CD8-positive, alpha-beta memory T cell (primary cell): ENCODE results near the gene RIOK1. TPM values are rescaled to one million over a fixed set of nuclear protein-coding genes. Genes with fewer than 3 reads are reported as not detected.
"Not testable (repeated sequence)": the region's sequence is repeated elsewhere in the genome, so short reads cannot be mapped to it uniquely, and the experiment has no call there.

Experiments
- CTCF ChIA-PET: fragments of 350-600 bp; sonication (Branson Sonifier 250); formaldehyde crosslinking; loops from one replicate; lab custom pipeline; 2021; ENCODE audit warnings: antibody characterized with exemption; lab: Charles Lee
- POLR2A ChIA-PET: fragments of 350-600 bp; sonication (Branson Sonifier 250); formaldehyde crosslinking; loops from one replicate; lab custom pipeline; 2021; ENCODE audit warnings: antibody characterized with exemption; lab: Charles Lee
- DNase-seq, 5 donors: peaks; one replicate each; pipeline versions ENCODE4 v3.0.0 to v3.0.0-alpha.2; 2020 to 2022; ENCODE audit warnings: mixed read lengths in 1 of 5
- H3K27ac ChIP-seq: one replicate; pipeline ENCODE4 v1.7.0; 2013; ENCODE audit warnings: low read depth, mild to moderate bottlenecking, low read length, moderate library complexity
- H3K27me3 ChIP-seq: 2 replicates; pipeline ENCODE4 v1.7.0; 2013; ENCODE audit warnings: low read length, mild to moderate bottlenecking; ENCODE audit not compliant: insufficient read depth, poor library complexity, severe bottlenecking
- H3K36me3 ChIP-seq: 2 replicates; pipeline ENCODE4 v1.7.0; 2013; ENCODE audit warnings: mild to moderate bottlenecking, low read length, moderate library complexity; ENCODE audit not compliant: insufficient read depth
- H3K4me1 ChIP-seq: 2 replicates; pipeline ENCODE4 v1.7.0; 2013; ENCODE audit warnings: mild to moderate bottlenecking, low read length, moderate library complexity; ENCODE audit not compliant: insufficient read depth
- H3K4me3 ChIP-seq: 2 replicates; pipeline ENCODE4 v1.7.0; 2013; ENCODE audit warnings: mild to moderate bottlenecking, low read length
- H3K9me3 ChIP-seq: 2 replicates; pipeline ENCODE4 v1.7.0; 2013; ENCODE audit warnings: mild to moderate bottlenecking, low read length
- H3K27ac Mint-ChIP-seq, 8 donors: one replicate each; pipeline ENCODE4 v1.8.0; 2020 to 2021; ENCODE audit warnings: mixed read lengths in 8 of 8, mild to moderate bottlenecking in 6 of 8, inconsistent platforms in 3 of 8, moderate library complexity in 3 of 8
- H3K27me3 Mint-ChIP-seq, 2 donors: one replicate each; pipeline ENCODE4 v1.8.0; 2020 to 2021; ENCODE audit warnings: mixed read lengths in 2 of 2, mild to moderate bottlenecking in 1 of 2, moderate library complexity in 1 of 2
- H3K36me3 Mint-ChIP-seq, 3 donors: one replicate each; pipeline ENCODE4 v1.8.0; 2020 to 2021; ENCODE audit warnings: mixed read lengths in 3 of 3, inconsistent platforms in 1 of 3, mild to moderate bottlenecking in 1 of 3
- H3K4me1 Mint-ChIP-seq, 3 donors: one replicate each; pipeline ENCODE4 v1.8.0; 2020 to 2021; ENCODE audit warnings: mixed read lengths in 3 of 3, inconsistent platforms in 1 of 3, mild to moderate bottlenecking in 1 of 3
- H3K4me3 Mint-ChIP-seq, 7 donors: one replicate each; pipeline ENCODE4 v1.8.0; 2020 to 2021; ENCODE audit warnings: mixed read lengths in 7 of 7, mild to moderate bottlenecking in 6 of 7, moderate library complexity in 4 of 7, inconsistent platforms in 2 of 7
- H3K9me3 Mint-ChIP-seq, 5 donors: one replicate each; pipeline ENCODE4 v1.8.0; 2020 to 2022; ENCODE audit warnings: mixed read lengths in 5 of 5, mild to moderate bottlenecking in 3 of 5, moderate library complexity in 2 of 5, inconsistent platforms in 1 of 5
- polyA plus RNA-seq: library from polyadenylated mRNA; unstranded; fragments of 300-500 nt; fragmentation: Illumina TruSeq; gene quantifications from one replicate; pipeline ENCODE4 v1.2.3, GENCODE V29; 2021
- total RNA-seq, 2 experiments: library from RNA; stranded (reverse); gene quantifications; one replicate each; pipeline ENCODE4 v1.2.3, GENCODE V29; 2021

RIOK1 gene
- total and polyA plus RNA-seq, 3 experiments from 2014 or later: 23.7 to 63.8 (median 59.4) TPM

DNA sequence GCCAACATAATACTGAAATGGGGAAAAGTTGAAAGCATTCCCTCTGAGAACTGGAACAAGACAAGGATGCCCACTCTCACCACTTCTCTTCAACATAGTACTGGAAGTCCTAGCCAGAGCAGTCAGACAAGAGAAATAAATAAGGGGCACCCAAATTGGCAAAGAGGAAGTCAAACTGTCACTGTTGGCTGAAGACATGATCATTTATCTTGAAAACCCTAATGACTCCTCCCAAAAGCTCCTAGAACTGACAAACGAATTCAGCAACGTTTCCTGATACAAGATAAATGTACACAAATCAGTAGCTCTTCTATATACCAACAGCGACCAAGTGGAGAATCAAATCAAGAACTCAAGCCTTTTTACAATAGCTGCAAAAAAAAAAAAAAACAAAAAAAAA is 37.7 kb upstream of the RIOK1 start:
- H3K4me3 ChIP-seq, CTCF ChIA-PET, DNase-seq, H3K27ac ChIP-seq, POLR2A ChIA-PET, H3K27ac Mint-ChIP-seq, H3K4me1 Mint-ChIP-seq, H3K4me3 Mint-ChIP-seq, H3K36me3 ChIP-seq, H3K4me1 ChIP-seq, H3K36me3 Mint-ChIP-seq, H3K9me3 Mint-ChIP-seq, H3K27me3 ChIP-seq, H3K9me3 ChIP-seq: not testable (repeated sequence)
- peaks cover 12 to 46% of the 10 kb centered on the region in 2 donors for H3K27me3 Mint-ChIP-seq

DNA sequence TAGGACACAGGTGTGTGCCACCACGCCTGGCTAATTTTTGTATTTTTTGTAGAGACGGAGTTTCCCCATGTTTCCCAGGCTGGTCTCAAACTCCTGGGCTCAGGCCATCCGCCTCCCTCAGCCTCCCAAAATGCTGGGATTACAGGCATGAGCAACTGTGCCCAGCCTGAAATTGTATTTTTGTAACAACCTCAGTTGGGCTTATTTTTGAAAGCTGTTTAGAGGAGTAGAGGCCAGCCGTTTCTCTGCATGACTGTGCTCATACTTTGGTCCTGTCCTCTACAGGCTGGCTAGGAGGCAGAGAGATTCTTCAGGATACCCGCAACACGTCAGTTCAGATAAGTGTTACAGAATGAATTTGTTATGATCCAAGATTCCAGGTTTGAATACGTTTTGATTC is 22.2 kb upstream of the RIOK1 start:
- no peak overlapping the region for H3K4me3 ChIP-seq
- no peak overlapping the region for H3K27ac Mint-ChIP-seq
- DNase-seq: no peak
- H3K9me3 Mint-ChIP-seq: no peaks in the 10 kb centered on the region
- peaks cover 8 to 13% of the 10 kb centered on the region in 2 donors for H3K27me3 Mint-ChIP-seq
- no peak overlapping the region for H3K4me3 Mint-ChIP-seq
- no peaks in the 10 kb centered on the region for H3K9me3 ChIP-seq
- CTCF ChIA-PET: no interaction called here
- H3K4me1 ChIP-seq: no peaks in the 10 kb centered on the region
- no peaks in the 10 kb centered on the region for H3K36me3 Mint-ChIP-seq
- no peak overlapping the region for H3K27ac ChIP-seq
- H3K36me3 ChIP-seq: no peaks in the 10 kb centered on the region
- no peaks in the 10 kb centered on the region for H3K27me3 ChIP-seq
- POLR2A ChIA-PET: no interaction called here
- no peaks in the 10 kb centered on the region for H3K4me1 Mint-ChIP-seq

DNA sequence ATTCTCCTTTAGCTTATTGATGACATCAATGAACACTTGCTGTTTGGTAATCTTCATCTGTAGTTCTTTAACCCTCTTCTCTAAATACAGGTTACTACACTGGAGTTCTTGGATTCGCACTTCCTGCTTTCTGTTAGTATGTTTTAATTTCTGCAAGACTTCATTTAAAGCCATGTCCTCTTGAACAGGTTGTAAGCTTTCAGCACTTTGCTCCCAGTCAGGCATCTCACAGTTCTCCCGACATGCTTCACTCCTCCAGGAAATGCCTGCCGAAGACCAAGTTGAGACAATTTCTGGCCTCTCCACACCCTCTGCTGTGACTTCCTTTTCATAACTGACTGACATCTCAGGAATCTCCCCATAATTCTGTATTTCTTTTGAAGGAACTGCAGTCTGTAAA is 15.9 kb upstream of the RIOK1 start:
- Histone ChIP-seq H3K27ac (no peak overlapping the region), H3K9me3 (no peaks in the 10 kb centered on the region), H3K36me3 (no peaks in the 10 kb centered on the region), H3K4me3 (no peak overlapping the region), H3K4me1 (no peaks in the 10 kb centered on the region), H3K27me3 (no peaks in the 10 kb centered on the region)
- Mint-ChIP-seq H3K36me3 (peaks cover 0 to 5% (median 1%) of the 10 kb centered on the region in 3 donors), H3K27ac (no peak overlapping the region), H3K4me1 (no peaks in the 10 kb centered on the region), H3K27me3 (peaks cover 4 to 17% of the 10 kb centered on the region in 2 donors), H3K4me3 (no peak overlapping the region), H3K9me3 (no peaks in the 10 kb centered on the region)
- DNase-seq: no peak
- CTCF ChIA-PET: no interaction called here
- POLR2A ChIA-PET: no interaction called here

DNA sequence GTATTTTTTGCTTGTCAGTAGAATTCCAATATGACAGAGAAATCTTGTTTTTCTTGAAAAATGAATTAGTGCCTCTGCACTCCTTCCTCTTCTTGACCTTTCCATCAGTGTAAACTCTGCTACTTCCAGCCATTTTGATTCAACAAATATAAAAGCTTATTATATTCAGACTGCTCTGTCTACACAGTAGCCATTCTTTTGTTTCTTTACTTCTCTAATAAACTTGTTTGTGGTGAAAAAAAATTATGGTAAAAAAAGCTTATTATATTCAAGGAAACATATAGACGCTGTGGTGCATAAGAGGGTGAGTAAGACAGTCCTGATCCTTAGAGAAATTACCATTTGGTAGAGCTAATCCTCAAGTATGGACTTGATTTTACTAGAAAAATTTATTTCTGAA is 11.6 kb upstream of the RIOK1 start:
- no peak overlapping the region for H3K27ac ChIP-seq
- H3K36me3 ChIP-seq: no peaks in the 10 kb centered on the region
- no peaks in the 10 kb centered on the region for H3K4me1 ChIP-seq
- Mint-ChIP-seq H3K27ac (no peak overlapping the region), H3K4me3 (no peak overlapping the region), H3K27me3 (peaks cover 4 to 12% of the 10 kb centered on the region in 2 donors), H3K4me1 (no peaks in the 10 kb centered on the region), H3K9me3 (no peaks in the 10 kb centered on the region), H3K36me3 (peaks cover 0 to 5% (median 1%) of the 10 kb centered on the region in 3 donors)
- POLR2A ChIA-PET: no interaction called here
- no peaks in the 10 kb centered on the region for H3K27me3 ChIP-seq
- no peaks in the 10 kb centered on the region for H3K9me3 ChIP-seq
- CTCF ChIA-PET: interaction anchor here (1.3 kb wide), 1 partner anchor 9 kb away, joined by 3 read pairs; no protein-coding TSS in a partner anchor
- no peak overlapping the region for H3K4me3 ChIP-seq
- DNase-seq: no peak

DNA sequence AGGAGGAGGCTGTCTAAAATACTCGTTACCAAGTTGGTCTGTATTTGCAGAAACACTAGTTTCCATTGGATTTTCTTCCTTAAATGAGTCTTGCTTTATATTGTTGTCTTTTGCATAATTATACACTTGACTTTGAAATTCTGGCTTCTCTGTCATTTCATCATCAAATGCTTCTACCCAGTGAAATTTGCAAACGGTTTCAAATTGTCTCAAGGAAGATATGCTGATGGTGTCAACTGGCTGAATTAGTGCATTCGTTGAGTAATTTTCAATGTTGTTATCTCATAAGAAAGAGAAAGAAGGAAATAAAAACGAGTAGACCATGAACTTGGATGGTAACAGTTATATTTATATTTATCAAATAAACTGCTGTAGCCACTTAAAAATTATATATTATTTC is 10.9 kb upstream of the RIOK1 start:
- Histone ChIP-seq H3K4me1 (no peaks in the 10 kb centered on the region), H3K27me3 (no peaks in the 10 kb centered on the region), H3K27ac (no peak overlapping the region), H3K4me3 (no peak overlapping the region), H3K36me3 (no peaks in the 10 kb centered on the region), H3K9me3 (no peaks in the 10 kb centered on the region)
- H3K9me3 Mint-ChIP-seq: no peaks in the 10 kb centered on the region
- POLR2A ChIA-PET: no interaction called here
- no peak overlapping the region for H3K4me3 Mint-ChIP-seq
- H3K27me3 Mint-ChIP-seq: peaks cover 4 to 10% of the 10 kb centered on the region in 2 donors
- no peak for DNase-seq
- CTCF ChIA-PET: no interaction called here
- no peaks in the 10 kb centered on the region for H3K4me1 Mint-ChIP-seq
- peaks cover 0 to 5% (median 0%) of the 10 kb centered on the region in 3 donors for H3K36me3 Mint-ChIP-seq
- no peak overlapping the region for H3K27ac Mint-ChIP-seq

DNA sequence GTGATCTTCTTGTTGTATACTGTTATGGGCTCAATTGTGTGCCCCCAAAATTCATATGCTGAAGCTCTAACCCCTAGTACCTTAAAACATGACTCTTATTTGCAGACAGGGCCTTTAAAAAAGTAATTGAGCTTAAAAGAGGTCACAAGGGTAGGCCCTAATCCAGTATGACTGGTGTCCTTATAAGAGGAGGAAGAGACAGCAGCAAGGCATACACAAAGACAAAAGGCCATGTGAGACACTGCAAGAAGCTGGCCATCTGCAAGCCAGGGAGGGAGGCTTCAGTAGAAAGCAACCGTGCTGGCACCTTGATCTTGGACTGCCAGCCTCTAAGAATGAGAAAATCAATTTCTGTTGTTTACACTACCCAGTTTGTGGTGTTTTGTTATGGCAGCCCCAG is 8.5 kb upstream of the RIOK1 start:
- Histone ChIP-seq H3K36me3 (no peaks in the 10 kb centered on the region), H3K4me3 (no peak overlapping the region), H3K4me1 (no peaks in the 10 kb centered on the region), H3K9me3 (no peaks in the 10 kb centered on the region), H3K27me3 (no peaks in the 10 kb centered on the region), H3K27ac (no peak overlapping the region)
- peaks cover 3 to 10% of the 10 kb centered on the region in 2 donors for H3K27me3 Mint-ChIP-seq
- H3K4me1 Mint-ChIP-seq: no peaks in the 10 kb centered on the region
- no peak for DNase-seq
- H3K9me3 Mint-ChIP-seq: no peaks in the 10 kb centered on the region
- H3K36me3 Mint-ChIP-seq: peaks cover 0 to 5% (median 0%) of the 10 kb centered on the region in 3 donors
- H3K27ac Mint-ChIP-seq: no peak overlapping the region
- H3K4me3 Mint-ChIP-seq: no peak overlapping the region
- CTCF ChIA-PET: no interaction called here
- POLR2A ChIA-PET: no interaction called here

DNA sequence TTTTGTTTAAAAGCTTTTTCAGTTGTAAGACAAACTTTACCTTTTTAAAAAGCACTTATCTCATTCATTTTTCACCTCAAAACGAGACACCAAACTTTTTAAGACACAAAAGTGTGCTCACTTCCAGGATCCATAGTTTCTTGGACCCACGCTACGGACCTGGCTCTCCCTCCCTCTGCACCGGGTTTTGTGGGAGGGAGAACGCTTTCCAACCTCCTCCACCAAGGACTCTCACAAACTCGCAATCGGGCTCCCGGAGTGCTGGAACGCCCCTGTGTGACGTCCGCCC is 502 bp upstream of the RIOK1 start:
- Histone ChIP-seq H3K4me3 (peak overlapping the region; percentile 96), H3K27ac (peak overlapping the region; percentile 94), H3K4me1 (peaks cover 25% of the 10 kb centered on the region), H3K9me3 (no peaks in the 10 kb centered on the region), H3K36me3 (peaks cover 7% of the 10 kb centered on the region), H3K27me3 (no peaks in the 10 kb centered on the region)
- Mint-ChIP-seq H3K27me3 (no peaks in the 10 kb centered on the region), H3K4me1 (peaks cover 34 to 56% (median 52%) of the 10 kb centered on the region in 3 donors), H3K27ac (peak overlapping the region; percentile 98 to 100 (median 98)), H3K36me3 (peaks cover 0 to 25% (median 4%) of the 10 kb centered on the region in 3 donors), H3K4me3 (peak overlapping the region; percentile 89 to 98 (median 94)), H3K9me3 (no peaks in the 10 kb centered on the region)
- no peak for DNase-seq
- POLR2A ChIA-PET: interaction anchor here (0.6 to 1.6 kb wide), 3 partner anchors 76 to 109 kb away, joined by 3 to 8 read pairs (median 6); partner anchors contain the start of gene SSR1
- CTCF ChIA-PET: interaction anchor here (1.0 to 1.7 kb wide), 2 partner anchors 16 to 114 kb away, joined by 4 to 5 read pairs; no protein-coding TSS in a partner anchor

DNA sequence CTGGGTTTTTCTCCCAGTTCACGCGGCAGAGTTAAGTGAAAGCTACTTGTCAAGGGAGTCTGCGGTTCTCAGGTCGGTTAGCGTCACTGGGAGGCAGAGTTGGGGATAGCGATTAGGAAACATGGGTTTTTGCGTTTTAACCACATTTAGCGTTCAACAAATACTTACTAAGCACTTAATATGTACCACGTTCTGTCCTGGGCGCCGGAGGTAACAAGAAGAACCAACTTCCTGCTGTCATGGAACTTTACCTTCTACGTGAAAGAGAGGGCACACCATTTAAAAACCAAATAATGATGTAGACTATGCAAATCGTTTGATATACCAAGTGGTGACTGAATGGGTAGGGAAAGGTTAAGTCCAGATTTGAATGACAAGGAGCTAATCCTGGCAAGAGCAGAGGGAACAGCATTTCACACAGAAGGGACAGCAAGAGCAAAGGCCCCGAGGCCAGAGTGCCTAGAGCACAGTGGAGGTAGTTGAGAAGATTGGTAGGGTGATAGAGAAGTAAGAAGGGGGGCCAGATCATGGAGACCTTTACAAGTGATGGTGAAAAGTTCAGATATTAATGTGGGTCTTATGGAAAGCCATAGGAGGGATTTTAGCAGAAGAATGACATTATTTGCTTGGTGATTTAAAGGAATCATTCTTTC is 744 bp downstream of the RIOK1 start:
- Histone ChIP-seq H3K4me3 (peak overlapping the region; percentile 96), H3K27ac (peak overlapping the region; percentile 94), H3K4me1 (peaks cover 25% of the 10 kb centered on the region), H3K9me3 (no peaks in the 10 kb centered on the region), H3K27me3 (no peaks in the 10 kb centered on the region), H3K36me3 (peaks cover 12% of the 10 kb centered on the region)
- H3K27me3 Mint-ChIP-seq: no peaks in the 10 kb centered on the region
- no peaks in the 10 kb centered on the region for H3K9me3 Mint-ChIP-seq
- peaks cover 34 to 56% (median 52%) of the 10 kb centered on the region in 3 donors for H3K4me1 Mint-ChIP-seq
- peak in 2 of 5 donors; percentile 37 to 65 for DNase-seq
- H3K27ac Mint-ChIP-seq: peak overlapping the region; percentile 98 to 100 (median 98)
- H3K4me3 Mint-ChIP-seq: peak overlapping the region; percentile 89 to 98 (median 94)
- H3K36me3 Mint-ChIP-seq: peaks cover 0 to 35% (median 8%) of the 10 kb centered on the region in 3 donors
- POLR2A ChIA-PET: interaction anchor here (1.3 to 1.6 kb wide), 2 partner anchors 77 to 78 kb away, joined by 3 to 8 read pairs; partner anchors contain the start of gene SSR1
- CTCF ChIA-PET: interaction anchor here (1.0 to 1.7 kb wide), 2 partner anchors 15 to 115 kb away, joined by 4 to 5 read pairs; no protein-coding TSS in a partner anchor
